Astrocyte (in vitro differentiated cells and primary cell): ENCODE measurements around the gene DNAAF2.

Experiments used
- EZH2 ChIP-seq: IDR thresholded peaks from 2 replicates; pipeline ENCODE4 v1.6.1; 2012; ENCODE audit warnings: mild to moderate bottlenecking, low read length, inconsistent platforms; ENCODE audit not compliant: insufficient read depth
- TF ChIP-seq, protein P1 (sequence below): IDR thresholded peaks from 2 replicates; pipeline ENCODE4 v1.5.1; 2011; ENCODE audit warnings: low read depth, mild to moderate bottlenecking, inconsistent platforms, low read length, moderate library complexity; ENCODE audit not compliant: insufficient read depth

DNA sequence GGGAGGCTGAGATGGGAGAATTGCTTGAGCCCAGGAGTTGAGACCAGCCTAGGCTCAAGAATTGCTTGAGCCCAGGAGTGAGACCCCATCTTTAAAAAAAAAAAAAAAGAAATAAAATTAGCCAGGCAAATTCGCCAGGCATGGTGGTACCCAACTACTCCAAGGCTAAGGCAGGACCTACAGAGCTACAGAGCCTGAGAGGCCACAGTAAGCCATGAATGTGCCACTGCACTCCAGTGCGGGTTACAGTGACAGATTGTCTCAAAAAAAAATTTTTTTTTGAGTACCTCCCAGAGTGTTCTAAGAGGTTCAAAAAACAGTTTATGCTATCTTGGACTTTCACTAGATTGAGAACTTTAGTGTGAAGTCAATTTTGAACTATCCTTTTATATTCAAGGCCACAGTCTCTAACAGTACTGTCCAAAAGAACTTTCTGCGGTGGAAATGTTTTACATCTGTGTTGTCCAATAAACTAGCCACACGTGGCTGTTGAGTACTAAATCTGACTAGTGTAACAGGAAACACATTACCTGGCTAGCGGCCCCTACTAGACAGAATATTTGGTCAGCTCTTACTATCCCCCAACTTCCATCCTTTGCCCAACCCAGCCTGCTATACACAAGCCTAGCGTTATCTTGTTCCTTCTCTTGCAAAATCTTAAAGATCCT, 17.1 kb downstream of the DNAAF2 start:
- TF ChIP-seq, protein P1, sequence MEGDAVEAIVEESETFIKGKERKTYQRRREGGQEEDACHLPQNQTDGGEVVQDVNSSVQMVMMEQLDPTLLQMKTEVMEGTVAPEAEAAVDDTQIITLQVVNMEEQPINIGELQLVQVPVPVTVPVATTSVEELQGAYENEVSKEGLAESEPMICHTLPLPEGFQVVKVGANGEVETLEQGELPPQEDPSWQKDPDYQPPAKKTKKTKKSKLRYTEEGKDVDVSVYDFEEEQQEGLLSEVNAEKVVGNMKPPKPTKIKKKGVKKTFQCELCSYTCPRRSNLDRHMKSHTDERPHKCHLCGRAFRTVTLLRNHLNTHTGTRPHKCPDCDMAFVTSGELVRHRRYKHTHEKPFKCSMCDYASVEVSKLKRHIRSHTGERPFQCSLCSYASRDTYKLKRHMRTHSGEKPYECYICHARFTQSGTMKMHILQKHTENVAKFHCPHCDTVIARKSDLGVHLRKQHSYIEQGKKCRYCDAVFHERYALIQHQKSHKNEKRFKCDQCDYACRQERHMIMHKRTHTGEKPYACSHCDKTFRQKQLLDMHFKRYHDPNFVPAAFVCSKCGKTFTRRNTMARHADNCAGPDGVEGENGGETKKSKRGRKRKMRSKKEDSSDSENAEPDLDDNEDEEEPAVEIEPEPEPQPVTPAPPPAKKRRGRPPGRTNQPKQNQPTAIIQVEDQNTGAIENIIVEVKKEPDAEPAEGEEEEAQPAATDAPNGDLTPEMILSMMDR = no peak
- TF ChIP-seq EZH2 = no peak
